Keratinocyte (primary cell): ENCODE results near the gene MLIP.

Experiments
- EZH2 ChIP-seq: IDR thresholded peaks from one replicate; pipeline ENCODE4 v1.6.1; 2012; ENCODE audit warnings: inconsistent platforms, mild to moderate bottlenecking, low read length, moderate library complexity
- TF ChIP-seq, protein P1 (sequence below), 3 experiments: IDR thresholded peaks in 1 of 3; conservative IDR thresholded peaks in 1 of 3; optimal IDR thresholded peaks in 1 of 3; 2 replicates in 2 of 3; 3 replicates in 1 of 3; pipeline versions ENCODE3 to v1.5.1; 2011; ENCODE audit warnings: low read length in 3 of 3, mild to moderate bottlenecking in 3 of 3, moderate library complexity in 2 of 3, control low read depth in 1 of 3, inconsistent platforms in 1 of 3; ENCODE audit not compliant: insufficient read depth in 2 of 3; ENCODE audit errors: extremely low read depth in 1 of 3

DNA sequence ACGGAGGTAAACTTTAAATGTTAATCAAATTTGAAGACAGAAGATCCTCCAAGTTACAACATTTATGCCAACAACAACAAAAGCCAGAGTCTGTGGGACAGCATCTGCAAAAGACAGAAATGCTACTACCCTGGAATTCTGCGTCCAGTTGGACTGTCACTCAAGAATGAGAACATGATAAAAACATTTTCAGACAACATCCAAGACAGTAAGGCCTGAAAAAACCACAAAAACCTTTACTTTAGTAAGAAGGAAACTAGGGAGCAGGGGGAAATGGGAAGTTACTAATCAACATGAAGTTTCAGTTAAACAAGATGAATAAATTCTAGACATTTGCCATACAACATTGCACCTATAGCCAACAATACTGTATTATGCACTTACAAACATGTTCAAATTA lies 77.6 kb downstream of the MLIP start:
- TF ChIP-seq, protein P1, sequence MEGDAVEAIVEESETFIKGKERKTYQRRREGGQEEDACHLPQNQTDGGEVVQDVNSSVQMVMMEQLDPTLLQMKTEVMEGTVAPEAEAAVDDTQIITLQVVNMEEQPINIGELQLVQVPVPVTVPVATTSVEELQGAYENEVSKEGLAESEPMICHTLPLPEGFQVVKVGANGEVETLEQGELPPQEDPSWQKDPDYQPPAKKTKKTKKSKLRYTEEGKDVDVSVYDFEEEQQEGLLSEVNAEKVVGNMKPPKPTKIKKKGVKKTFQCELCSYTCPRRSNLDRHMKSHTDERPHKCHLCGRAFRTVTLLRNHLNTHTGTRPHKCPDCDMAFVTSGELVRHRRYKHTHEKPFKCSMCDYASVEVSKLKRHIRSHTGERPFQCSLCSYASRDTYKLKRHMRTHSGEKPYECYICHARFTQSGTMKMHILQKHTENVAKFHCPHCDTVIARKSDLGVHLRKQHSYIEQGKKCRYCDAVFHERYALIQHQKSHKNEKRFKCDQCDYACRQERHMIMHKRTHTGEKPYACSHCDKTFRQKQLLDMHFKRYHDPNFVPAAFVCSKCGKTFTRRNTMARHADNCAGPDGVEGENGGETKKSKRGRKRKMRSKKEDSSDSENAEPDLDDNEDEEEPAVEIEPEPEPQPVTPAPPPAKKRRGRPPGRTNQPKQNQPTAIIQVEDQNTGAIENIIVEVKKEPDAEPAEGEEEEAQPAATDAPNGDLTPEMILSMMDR (optimal IDR thresholded peaks at IDR 0.05 in 1 of 3, IDR thresholded peaks at IDR 0.05 in 1 of 3, conservative IDR thresholded peaks at IDR 0.05 in 1 of 3; ENCODE audit: extremely low read depth in 1 of 3, insufficient read depth in 2 of 3, low read length in 3 of 3) = no peak
- TF ChIP-seq EZH2 = no peak
